PFSK-1 (cell line): ENCODE data around the gene EXOC4.

Experiments
- POLR2AphosphoS5 ChIP-seq: IDR thresholded peaks from 2 replicates; pipeline ENCODE4 v1.6.1; 2012; ENCODE audit warnings: low read depth, mild to moderate bottlenecking, control low read depth, low read length, moderate library complexity
- SIN3A ChIP-seq: IDR thresholded peaks from 2 replicates; pipeline ENCODE4 v1.6.1; 2012; ENCODE audit warnings: mild to moderate bottlenecking, low read length, moderate library complexity, borderline replicate concordance; ENCODE audit not compliant: insufficient read depth
- TAF1 ChIP-seq: IDR thresholded peaks from 2 replicates; pipeline ENCODE4 v1.6.1; 2012; ENCODE audit warnings: low read length, control low read depth, borderline replicate concordance; ENCODE audit not compliant: insufficient read depth
- TF ChIP-seq, protein P1 (sequence below), 2 experiments: IDR thresholded peaks; 2 replicates each; pipeline versions ENCODE4 v1.6.1 to v1.8.0; 2011 to 2012; ENCODE audit warnings: low read depth in 2 of 2, low read length in 2 of 2, control low read depth in 1 of 2, inconsistent platforms in 1 of 2, mild to moderate bottlenecking in 1 of 2, moderate library complexity in 1 of 2; ENCODE audit not compliant: insufficient read depth in 1 of 2

- TF ChIP-seq SIN3A (no peak), TAF1 (no peak), POLR2AphosphoS5 (no peak)
- TF ChIP-seq, protein P1, sequence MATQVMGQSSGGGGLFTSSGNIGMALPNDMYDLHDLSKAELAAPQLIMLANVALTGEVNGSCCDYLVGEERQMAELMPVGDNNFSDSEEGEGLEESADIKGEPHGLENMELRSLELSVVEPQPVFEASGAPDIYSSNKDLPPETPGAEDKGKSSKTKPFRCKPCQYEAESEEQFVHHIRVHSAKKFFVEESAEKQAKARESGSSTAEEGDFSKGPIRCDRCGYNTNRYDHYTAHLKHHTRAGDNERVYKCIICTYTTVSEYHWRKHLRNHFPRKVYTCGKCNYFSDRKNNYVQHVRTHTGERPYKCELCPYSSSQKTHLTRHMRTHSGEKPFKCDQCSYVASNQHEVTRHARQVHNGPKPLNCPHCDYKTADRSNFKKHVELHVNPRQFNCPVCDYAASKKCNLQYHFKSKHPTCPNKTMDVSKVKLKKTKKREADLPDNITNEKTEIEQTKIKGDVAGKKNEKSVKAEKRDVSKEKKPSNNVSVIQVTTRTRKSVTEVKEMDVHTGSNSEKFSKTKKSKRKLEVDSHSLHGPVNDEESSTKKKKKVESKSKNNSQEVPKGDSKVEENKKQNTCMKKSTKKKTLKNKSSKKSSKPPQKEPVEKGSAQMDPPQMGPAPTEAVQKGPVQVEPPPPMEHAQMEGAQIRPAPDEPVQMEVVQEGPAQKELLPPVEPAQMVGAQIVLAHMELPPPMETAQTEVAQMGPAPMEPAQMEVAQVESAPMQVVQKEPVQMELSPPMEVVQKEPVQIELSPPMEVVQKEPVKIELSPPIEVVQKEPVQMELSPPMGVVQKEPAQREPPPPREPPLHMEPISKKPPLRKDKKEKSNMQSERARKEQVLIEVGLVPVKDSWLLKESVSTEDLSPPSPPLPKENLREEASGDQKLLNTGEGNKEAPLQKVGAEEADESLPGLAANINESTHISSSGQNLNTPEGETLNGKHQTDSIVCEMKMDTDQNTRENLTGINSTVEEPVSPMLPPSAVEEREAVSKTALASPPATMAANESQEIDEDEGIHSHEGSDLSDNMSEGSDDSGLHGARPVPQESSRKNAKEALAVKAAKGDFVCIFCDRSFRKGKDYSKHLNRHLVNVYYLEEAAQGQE (IDR thresholded peaks at IDR 0.05; ENCODE audit: insufficient read depth in 1 of 2, low read depth in 2 of 2, low read length in 2 of 2), result no peak
These were observed 335.0 kb downstream of the EXOC4 start for GRCh38 chr7:133587903-133588302.
